ENCODE data around the gene PLEK. TPM values are rescaled to one million over a fixed set of nuclear protein-coding genes. Genes with fewer than 3 reads are reported as not detected.
"Not testable (repeated sequence)": the region's sequence is repeated elsewhere in the genome, so short reads cannot be mapped to it uniquely, and the experiment has no call there.

PLEK gene
- total RNA-seq, 1 donor from 2014 or later = 4.4 TPM

DNA sequence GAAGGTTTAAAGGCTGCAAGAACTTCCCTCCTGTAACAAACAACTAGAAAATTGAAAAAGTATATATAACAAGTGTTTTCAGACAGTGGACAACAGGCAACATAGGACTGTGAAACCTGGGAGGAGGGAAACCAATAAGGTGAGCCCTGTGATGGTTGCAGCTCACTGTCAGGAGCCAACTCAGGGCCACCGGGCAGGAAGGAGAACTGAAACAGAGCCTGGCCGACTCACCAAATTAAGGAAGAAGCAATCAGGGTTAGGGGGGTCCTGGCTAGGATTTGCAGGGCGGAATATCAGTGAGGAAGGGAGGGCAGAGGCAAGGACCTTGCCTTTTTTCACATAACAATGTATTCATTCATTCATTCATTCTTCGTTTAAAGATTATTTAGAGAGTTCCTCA lies 23.5 kb upstream of the PLEK start:
- H3K27ac ChIP-seq = no peak overlapping the region
- no peaks in the 10 kb centered on the region for H3K4me1 ChIP-seq
- H3K27me3 ChIP-seq = no peaks in the 10 kb centered on the region
- no peaks in the 10 kb centered on the region for H3K9me3 ChIP-seq
- no peak for DNase-seq (ENCODE audit: extremely low spot score in 2 of 2)
- TF ChIP-seq POLR2AphosphoS5 (IDR thresholded peaks at IDR 0.05; ENCODE audit: insufficient read depth in 1 of 2, low read depth in 1 of 2) (no peak), POLR2A (IDR thresholded peaks at IDR 0.05) (no peak)
- TF ChIP-seq, protein P1, sequence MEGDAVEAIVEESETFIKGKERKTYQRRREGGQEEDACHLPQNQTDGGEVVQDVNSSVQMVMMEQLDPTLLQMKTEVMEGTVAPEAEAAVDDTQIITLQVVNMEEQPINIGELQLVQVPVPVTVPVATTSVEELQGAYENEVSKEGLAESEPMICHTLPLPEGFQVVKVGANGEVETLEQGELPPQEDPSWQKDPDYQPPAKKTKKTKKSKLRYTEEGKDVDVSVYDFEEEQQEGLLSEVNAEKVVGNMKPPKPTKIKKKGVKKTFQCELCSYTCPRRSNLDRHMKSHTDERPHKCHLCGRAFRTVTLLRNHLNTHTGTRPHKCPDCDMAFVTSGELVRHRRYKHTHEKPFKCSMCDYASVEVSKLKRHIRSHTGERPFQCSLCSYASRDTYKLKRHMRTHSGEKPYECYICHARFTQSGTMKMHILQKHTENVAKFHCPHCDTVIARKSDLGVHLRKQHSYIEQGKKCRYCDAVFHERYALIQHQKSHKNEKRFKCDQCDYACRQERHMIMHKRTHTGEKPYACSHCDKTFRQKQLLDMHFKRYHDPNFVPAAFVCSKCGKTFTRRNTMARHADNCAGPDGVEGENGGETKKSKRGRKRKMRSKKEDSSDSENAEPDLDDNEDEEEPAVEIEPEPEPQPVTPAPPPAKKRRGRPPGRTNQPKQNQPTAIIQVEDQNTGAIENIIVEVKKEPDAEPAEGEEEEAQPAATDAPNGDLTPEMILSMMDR (IDR thresholded peaks at IDR 0.05) = no peak
- no peak overlapping the region for H3K4me3 ChIP-seq
- intact Hi-C loops (cut with DNase I) = no loop called here
- H3K36me3 ChIP-seq = no peaks in the 10 kb centered on the region

DNA sequence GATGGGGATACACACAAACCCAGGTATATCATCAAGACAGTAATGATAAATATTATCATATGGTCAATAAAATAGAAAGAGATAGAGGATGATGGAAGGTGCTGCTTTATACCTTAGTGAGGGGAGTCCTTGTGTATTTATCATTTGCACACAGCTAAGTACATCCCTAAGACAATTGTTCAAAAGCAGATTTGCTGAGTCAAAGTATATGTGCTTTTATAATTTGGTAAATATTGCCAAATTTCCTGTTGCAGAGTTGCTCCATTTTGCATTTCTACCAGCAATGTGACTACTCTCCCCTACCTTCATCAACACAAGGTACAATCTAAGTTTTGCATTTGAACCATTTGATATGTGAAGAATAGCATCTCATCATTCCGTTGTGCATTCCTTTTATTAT lies 22.6 kb upstream of the PLEK start:
- Histone ChIP-seq H3K36me3 (no peaks in the 10 kb centered on the region), H3K4me1 (no peaks in the 10 kb centered on the region), H3K4me3 (no peak overlapping the region), H3K27me3 (no peaks in the 10 kb centered on the region), H3K9me3 (no peaks in the 10 kb centered on the region), H3K27ac (no peak overlapping the region)
- TF ChIP-seq, protein P1 (IDR thresholded peaks at IDR 0.05) = no peak
- TF ChIP-seq POLR2AphosphoS5 (IDR thresholded peaks at IDR 0.05; ENCODE audit: insufficient read depth in 1 of 2, low read depth in 1 of 2) (no peak), POLR2A (IDR thresholded peaks at IDR 0.05) (no peak)
- intact Hi-C loops (cut with DNase I) = no loop called here
- DNase-seq (ENCODE audit: extremely low spot score in 2 of 2) = no peak

DNA sequence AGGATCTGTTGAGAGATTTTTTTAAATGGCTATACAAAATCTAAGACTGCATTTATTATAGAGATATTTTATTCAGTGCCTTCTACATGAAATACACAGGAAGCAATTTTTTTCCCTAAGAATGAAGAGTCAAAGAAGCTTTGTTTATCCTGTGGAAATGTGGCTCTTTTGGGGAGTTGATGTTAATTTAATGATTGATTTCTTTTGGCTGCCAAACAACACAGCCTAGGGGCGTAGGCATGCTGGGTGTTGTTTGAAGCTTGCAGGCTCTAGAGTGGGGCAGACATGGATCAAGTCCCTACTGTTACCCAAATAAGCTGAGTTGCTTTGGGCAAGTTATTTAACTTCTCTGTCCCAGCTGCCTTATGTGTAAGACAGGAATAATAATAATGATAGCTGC lies 21.1 kb upstream of the PLEK start:
- intact Hi-C loops (cut with DNase I) = no loop called here
- Histone ChIP-seq H3K36me3 (no peaks in the 10 kb centered on the region), H3K4me3 (no peak overlapping the region), H3K27me3 (no peaks in the 10 kb centered on the region), H3K4me1 (no peaks in the 10 kb centered on the region), H3K9me3 (no peaks in the 10 kb centered on the region), H3K27ac (no peak overlapping the region)
- TF ChIP-seq POLR2AphosphoS5 (IDR thresholded peaks at IDR 0.05; ENCODE audit: insufficient read depth in 1 of 2, low read depth in 1 of 2) (no peak), POLR2A (IDR thresholded peaks at IDR 0.05) (no peak)
- TF ChIP-seq, protein P1 (IDR thresholded peaks at IDR 0.05) = no peak
- DNase-seq (ENCODE audit: extremely low spot score in 2 of 2) = no peak

DNA sequence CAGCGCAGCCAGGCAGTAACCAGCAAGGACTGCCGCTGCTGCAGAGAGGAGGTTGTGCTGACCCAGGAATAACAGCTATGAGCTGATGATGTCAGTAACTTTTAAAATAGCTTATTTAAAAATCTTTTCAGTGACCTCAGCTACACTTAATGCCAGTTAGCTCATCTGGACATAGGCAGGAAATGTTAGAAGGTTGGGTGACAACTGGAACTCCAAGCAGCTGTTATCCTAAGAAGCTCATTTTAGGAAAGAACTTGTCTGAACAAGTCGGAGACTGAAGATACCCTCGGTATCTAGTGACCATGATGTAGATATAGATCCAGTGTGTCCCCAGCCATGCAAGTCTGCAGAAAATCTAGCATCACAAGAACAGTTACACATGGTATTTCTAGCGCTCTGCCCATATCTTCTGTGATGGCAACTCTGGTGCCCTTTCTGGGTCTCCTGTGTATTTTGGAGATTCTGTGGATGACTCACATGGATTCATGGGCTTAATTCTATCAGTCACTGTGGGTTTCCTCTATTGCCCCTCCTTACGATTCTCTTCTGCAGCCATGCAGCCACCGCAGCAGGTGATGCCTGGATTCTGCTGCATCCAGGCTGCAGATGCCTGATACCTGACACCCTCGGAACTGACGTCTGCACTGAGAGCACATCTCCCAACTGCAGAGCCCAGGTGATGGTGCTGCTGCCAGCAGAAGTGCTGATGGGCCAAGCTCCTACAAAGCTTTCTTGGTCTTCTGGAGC lies 19.8 kb upstream of the PLEK start:
- Histone ChIP-seq H3K4me3 (no peak overlapping the region), H3K9me3 (no peaks in the 10 kb centered on the region), H3K4me1 (no peaks in the 10 kb centered on the region), H3K36me3 (no peaks in the 10 kb centered on the region), H3K27me3 (no peaks in the 10 kb centered on the region), H3K27ac (no peak overlapping the region)
- TF ChIP-seq, protein P1 (IDR thresholded peaks at IDR 0.05) = no peak
- TF ChIP-seq POLR2A (IDR thresholded peaks at IDR 0.05) (no peak), POLR2AphosphoS5 (IDR thresholded peaks at IDR 0.05; ENCODE audit: insufficient read depth in 1 of 2, low read depth in 1 of 2) (no peak)
- intact Hi-C loops (cut with DNase I) = no loop called here
- DNase-seq (ENCODE audit: extremely low spot score in 2 of 2) = no peak

DNA sequence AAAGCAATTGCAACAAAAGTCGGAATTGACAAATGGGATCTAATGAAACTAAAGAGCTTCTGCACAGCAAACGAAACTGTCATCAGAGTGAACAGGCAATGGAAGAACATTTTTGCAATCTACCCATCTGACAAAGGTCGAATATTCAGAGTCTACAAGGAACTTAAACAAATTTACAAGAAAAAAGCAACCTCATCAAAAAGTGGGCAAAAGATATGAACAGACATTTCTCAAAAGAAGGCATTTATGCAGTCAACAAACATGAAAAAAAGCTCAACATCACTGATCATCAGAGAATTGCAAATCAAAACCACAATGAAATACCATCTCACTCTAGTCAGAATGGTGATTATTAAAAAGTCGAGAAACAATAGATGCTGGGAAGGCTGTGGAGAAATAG lies 16.0 kb upstream of the PLEK start:
- intact Hi-C loops (cut with DNase I); H3K27me3 ChIP-seq; H3K9me3 ChIP-seq; H3K27ac ChIP-seq; DNase-seq (ENCODE audit: extremely low spot score in 2 of 2); H3K4me3 ChIP-seq; H3K4me1 ChIP-seq; H3K36me3 ChIP-seq: not testable (repeated sequence)

All from vagina (tissue), 2 donors.